GM11168 (cell line): ENCODE results near the gene ABCA2.

Experiments used
- in situ Hi-C: fragments of 300-500 bp; cut with MboI; formaldehyde crosslinking; loops from one replicate; pipeline ENCODE4 v1.12.0; 2022; ENCODE audit warnings: low sequenced_read_pairs; ENCODE audit not compliant: unreplicated experiment

Gene ABCA2

DNA sequence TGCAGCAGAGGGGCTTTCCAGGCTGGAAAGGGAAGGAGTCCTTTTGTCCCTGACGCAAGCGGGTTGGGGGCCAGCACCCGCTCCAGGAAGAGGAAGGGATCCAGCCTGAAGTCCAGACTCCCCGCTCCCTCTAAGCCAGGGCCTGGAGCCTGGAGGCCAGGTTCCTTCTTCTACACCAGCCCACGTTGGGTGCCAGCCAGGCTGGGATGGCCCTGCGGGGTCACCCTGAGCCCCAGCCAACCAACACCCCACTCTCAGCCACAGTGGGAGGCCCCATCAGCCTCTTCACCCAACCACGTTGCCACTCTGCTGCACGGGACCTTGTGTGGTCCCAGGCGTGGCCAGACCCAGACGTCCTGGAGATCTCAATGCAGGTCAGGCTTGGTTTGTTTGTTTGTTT lies 4.8 kb upstream of the ABCA2 start:
- in situ Hi-C loops, result loop anchor here (10.0 kb wide), 1 partner anchor 248 kb away; no protein-coding TSS in a partner anchor

- in situ Hi-C loops, result loop anchor here (10.0 kb wide), 1 partner anchor 247 kb away; no protein-coding TSS in a partner anchor
Observed at GRCh38 chr9:137031904-137032640, 4.0 kb upstream of the ABCA2 start, which contains the start of gene FUT7. FUT7 (minus strand) TSS chr9:137032088; CDS start chr9:137031991, 97 bp downstream.

DNA sequence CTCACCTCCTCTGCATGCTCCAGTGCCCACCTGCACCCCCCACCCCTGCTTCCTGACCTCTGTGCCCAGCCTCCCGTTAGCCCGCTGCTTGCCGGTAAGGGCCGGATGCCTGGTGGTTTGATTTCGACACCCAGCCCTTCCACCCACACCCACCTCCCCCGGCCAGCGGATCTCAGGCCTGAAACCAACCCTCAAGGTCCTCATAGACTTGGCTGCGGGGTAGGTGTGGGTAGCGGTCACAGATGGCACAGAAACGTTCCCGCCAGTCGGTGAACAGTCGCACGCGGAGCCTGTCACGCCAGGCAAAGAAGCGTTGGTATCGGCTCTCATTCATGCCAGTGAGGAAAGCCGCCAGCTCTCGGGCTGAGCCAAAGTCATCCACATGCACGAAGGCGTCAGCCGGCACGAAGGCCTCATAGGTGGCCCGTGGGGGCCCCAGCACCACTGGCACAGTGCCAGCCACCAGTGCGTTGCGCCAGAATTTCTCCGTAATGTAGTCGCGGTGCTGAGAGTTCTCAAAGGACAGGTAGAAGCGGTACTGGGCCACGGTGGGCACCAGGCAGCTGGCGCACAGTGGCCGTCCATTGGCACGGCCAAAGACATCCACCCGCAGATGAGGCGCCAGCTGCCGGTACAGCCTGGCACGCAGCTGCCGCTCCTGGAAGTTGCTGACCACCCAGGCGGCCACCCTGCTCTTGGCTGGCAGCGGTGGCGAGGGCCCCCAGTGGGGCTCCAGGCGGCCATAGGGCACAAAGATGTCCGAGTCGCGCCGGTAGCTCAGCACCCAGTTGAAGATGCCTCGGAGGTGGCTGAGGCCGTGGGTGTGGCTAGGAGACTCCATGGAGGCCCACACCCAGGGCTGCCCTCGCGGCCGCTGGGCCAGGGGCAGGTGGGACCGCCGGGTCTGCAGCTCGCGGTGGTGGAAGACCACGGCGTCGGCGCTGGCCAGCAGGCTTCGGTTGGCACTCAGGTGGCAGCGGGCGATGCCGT lies 2.8 kb upstream of the ABCA2 start:
- in situ Hi-C loops, result loop anchor here (10.0 kb wide), 1 partner anchor 246 kb away; no protein-coding TSS in a partner anchor

- in situ Hi-C loops, result loop anchor here (10.0 kb wide), 1 partner anchor 245 kb away; no protein-coding TSS in a partner anchor
Observed at GRCh38 chr9:137030006-137030405, 2.0 kb upstream of the ABCA2 start.

DNA sequence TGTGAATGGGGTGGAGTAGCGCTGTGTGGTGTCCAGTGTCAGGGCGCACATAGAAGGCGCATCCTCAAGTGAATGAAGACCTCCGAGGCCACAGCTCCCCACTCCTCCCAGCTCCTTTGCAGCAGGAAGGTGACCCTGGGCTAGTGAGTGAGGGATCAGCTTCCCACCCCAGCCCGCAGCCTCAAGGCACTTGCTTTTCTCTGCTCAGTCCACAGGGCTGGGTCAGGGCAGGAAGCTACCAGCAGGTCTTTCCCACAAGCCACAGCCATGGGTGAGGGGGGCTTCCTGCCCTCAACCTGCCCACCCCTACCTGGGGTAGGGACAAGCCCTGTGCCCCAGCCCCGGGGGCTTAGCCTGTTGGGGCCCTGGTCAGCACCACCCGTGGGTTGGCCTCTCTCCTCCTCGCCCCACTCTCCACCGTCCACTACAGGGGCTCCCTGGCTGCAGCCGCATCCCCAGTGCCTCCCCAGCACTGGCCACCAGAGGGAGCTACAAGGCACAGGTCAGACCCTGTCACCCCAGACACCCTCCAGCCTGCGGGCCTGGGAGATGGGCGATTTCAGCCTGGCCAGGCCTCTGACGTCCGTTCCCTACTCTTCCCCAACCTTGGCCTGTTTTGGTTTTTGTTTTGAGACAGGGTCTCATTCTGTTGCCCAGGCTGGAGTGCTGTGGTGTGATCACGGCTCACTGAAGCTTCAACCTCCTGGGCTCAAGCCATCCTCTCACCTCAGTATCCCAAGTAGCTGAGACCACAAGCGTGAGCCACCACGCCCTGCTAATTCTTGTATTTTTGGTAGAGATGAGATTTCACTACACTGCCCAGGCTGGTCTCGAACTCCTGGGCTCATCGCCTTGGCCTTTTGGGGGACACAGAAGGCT lies 1.3 kb upstream of the ABCA2 start:
- in situ Hi-C loops, result no loop called here

DNA sequence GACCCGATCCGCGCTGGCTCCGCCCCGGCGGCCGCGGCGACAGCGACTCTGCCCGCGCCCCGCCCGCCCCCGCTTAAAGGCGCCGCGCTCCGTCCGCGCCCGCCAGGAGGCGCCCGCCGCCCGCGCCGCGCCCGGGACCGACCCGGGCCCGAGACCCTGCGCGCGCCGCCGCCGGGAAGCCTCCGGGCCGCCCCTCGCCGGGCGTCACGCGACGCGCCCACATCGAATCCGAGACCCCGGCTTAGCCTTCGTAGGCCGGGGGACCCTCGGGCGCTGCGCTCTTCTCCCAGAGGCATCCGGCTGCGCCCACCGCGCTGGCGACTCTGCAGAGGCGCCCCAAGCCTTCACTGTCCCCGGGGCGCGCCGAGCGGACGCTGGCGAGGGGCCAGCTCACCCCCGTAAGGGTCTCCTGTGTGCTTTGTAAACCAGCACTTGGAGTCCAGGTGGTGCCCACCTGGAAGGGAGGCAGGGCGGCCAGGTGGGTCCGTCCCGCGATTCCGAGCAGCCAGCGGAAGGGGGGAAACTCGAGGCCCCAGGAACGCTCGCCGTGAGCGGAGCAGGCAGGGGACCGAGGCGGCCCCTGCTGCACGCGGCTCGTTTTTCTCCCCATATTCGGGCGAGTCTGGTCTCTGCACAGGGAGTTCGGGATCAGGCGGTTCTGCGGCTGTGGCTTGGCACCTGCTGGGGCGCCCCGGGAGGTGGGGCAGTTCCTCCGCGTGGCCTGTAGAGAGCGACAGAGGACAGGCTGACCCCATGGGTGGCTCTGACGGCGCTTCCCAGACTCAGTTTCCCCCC lies 423 bp upstream of the ABCA2 start:
- in situ Hi-C loops, result no loop called here

DNA sequence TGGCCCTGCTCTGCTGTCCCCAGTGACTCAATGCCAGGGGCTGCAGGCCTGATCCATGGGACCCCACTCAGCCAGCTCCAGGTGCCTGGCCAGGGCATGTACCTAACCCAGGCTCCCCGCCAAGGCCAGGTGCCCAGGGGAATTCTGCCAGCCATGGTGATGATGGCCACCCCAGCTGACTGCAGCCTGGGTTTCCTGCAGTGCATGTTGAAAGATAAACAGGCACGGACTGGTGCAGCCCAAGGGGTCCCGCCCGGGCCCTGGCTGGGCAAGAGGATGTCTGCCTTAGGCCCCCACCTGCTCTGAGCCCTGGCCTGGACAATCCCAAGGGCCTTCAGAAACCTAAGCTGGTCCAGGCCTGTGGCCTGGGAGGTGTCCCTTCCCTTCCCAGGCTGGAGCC lies 1.2 kb downstream of the ABCA2 start:
- in situ Hi-C loops, result no loop called here

GRCh38 chr9:137026384-137026783 lies 1.7 kb downstream of the ABCA2 start:
- in situ Hi-C loops, result no loop called here

DNA sequence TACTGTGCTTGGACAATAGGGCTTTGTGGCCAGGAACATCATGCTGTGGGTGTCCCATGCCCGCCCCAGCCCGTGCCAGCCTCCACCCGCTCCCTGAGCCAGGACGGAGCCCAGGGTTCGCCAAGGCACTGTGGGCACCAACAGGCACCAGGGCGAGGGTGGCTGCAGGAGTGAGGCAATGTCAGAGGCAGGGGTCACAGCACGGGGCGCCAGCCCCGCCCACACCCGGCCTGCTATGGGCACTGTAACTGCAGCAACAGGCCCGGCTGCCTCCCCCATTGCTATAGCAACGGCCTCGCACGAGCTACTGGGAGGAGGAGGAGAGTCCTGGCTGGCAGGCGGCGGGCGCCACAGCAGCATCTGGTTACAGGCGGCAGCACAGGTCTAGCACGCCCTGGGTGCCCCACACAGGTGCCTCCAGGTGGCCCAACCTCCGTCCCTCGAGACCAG lies 2.5 kb downstream of the ABCA2 start:
- in situ Hi-C loops, result no loop called here

DNA sequence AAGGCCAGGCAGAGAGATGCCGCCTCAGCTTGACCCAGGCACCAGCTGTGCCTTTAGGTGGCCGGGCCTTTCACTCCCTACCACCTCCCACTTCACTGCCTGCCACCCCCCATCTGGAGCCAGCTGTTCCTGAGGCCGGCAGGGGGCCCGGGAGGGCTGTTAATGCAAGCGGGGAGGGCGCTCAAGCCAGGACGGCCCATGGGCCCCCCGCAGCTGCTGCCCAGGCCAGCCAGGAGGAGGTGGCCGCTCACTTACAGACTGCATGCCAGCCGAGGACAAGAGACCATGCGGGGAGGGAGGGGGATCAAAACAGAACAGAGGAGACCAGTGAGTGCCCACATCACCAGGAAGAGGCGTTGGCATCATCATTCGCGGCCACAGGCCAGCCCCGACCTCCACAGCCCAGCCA lies 4.5 kb downstream of the ABCA2 start:
- in situ Hi-C loops, result no loop called here

GRCh38 chr9:137023157-137023556 lies 4.9 kb downstream of the ABCA2 start:
- in situ Hi-C loops, result no loop called here

GRCh38 chr9:137022662-137023008 lies 5.4 kb downstream of the ABCA2 start:
- in situ Hi-C loops, result no loop called here

DNA sequence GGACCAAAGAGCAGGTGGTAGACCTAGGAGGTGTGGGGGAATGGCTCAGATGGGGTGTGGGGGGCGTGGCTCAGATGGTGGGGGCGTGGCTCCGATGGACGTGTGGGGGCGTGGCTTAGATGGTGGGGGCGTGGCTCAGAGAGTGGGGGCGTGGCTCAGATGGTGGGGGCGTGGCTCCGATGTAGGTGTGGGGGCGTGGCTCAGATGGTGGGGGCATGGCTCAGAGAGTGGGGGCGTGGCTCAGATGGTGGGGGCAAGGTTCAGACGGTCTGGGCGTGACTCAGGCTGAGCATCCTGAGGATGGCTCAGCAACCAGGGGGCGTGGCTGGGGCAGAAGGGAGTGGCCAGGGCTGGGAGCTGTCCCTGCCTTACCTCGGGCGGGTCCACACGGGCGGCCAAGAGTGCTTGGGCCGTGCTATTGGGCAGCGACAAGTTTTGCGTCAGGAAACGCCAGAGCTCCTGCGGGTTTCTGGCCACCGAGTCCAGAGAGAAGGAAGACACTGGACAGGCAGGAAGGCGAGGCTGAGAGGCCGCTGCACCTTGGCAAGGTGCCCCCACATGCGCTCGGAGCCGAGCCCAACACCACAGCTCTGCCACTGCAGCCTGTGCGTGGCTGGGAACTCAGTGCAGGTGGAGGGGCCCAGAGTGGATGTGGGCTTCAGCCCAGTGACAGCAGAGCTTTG lies 5.9 kb downstream of the ABCA2 start:
- in situ Hi-C loops, result no loop called here

DNA sequence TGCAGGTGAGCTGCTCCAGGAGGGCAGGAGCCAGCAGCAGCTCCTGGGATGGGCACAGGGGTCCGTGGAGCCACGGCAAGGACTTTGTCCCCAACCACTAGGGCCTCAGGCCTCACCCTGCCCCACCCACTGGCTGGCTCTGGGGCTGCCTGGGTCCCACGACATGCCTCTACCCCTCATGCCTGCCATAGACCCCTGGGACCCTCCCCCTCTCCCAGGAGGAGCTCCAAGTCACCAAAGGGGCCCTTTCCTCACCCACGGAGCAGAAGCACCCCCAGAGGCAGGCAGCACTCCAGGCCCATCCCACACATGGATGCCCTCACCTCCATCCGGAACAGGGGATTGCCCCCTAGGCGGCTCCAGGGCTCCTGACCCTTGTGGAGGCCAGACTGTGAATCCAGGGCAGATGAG lies 6.5 kb downstream of the ABCA2 start:
- in situ Hi-C loops, result no loop called here

DNA sequence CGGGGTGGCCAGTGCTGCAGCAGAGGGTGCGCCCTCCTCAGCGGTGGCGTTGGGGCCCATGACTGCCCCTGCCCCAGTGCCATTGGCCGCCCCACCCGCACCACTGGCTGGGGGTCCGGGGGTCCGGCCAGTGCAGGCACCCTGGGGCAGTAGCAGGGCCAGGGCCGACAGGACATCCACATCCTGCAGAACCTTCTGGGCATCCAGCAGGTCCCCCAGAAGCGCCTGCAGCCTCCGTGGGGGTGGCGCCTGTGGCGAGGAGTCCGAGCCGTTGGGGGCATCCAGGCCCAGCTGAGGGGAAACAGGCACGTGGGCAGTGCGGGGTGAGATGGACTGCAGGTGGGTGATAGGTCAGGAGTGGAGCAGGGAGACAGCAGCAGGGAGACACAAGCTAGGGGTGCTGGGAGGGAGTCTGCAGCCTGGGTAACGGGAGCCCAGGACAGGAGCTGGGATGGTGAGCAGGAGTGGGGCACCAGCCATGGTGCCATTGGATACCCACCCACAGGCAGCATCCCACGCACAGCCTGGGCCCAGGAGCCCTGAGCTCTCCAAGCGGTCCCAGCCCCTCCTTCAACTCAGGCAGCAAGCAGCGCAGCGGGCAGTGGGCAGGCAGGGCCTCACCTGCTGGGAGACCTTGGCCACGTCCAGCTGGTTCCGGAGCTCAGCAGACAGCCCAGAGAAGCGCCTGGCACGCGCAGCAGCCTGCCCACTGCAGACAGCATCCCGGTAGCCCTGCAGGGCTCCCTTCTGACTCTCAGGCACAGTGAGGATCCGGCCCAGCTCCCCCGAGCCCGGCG lies 7.1 kb downstream of the ABCA2 start:
- in situ Hi-C loops, result no loop called here

DNA sequence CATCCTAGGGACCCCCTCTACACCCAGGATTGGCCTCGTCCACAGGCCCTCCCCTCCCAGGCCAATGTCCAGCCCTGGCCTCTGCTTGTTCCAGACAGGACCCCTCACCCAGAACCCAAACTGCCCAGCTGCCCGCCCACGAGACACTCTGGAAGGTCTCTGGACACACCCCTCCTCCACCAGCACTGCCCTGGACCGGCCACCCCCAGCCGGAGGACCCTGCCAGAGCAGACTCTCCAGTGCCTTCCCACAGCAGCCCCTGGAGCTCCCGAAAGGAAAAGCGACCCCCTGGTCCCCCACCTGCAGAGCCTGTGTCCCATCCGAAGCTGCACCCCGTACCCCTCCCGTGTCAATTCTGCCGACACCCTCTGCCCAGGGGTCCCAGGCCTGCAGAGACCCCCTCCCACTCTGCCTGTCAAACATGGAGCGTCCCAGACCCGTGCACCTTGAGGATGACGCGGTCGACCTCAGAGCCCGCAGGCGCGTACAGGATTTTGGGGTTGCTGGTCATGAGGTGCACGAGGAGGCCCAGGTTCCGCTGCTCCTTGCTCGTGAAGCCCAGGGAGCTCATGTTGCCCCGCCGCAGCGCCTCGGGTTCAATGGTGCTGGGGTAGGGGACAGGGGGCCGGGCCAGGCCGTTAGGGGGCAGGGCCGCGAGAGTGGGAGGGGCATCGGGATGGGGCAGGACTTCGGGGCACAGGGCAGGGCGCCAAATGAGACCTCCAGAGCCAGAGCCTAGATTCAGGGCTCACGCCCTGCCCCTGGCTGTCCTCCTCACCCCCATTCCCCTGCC lies 8.0 kb downstream of the ABCA2 start:
- in situ Hi-C loops, result no loop called here
